HG02943 (cell line): Measurements from ENCODE around the gene PLCL2.

ENCODE experiments used
- ATAC-seq: cut with Tn5 transposase; IDR thresholded peaks from one replicate; pipeline ENCODE4 v1.9.1; 2021; ENCODE audit warnings: mild to moderate bottlenecking, low read depth, moderate library complexity; ENCODE audit not compliant: unreplicated experiment

PLCL2 gene

GRCh38 chr3:16911916-16912315, 27.2 kb downstream of the PLCL2 start:
- no peak for ATAC-seq

DNA sequence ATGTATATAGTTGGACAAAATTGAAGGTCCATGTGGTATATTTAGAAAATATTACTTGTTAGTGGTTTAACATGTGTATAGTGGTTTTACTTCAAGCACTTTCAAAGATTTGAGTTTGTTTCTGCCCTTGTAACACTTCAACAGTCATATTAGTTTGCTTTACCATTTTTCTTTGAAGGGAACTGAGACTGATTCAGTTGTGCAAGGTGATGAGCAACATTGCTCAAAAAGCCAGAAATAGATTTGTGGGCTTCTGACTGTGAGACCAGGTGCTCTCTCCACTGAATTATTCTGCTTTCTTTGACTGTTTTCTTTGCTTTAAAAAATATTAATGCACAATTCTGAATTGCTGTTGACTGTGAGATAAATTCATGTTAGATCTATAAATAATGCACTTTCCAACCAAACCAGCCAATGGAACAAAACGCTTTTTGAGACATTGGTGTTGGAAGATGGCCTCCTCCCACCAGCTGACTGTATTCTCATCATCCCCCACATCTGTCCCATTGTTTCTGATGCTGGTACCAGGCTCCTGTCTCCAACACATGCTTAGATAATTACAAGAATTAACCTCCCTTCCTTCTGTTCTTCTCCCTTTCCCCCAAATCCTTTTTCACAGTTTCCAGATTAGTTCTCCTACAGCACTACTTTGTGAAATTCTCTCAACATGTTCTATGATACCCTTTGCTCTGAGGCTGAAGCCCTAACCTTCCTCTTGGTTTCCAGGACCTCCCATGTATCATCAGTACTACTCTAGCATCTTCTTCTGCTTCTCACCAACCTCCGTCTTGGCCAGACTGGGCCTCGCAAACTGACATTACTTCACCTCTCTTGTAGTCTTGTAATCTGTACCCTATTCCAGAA, 27.9 kb downstream of the PLCL2 start:
- peak; percentile 96 for ATAC-seq

DNA sequence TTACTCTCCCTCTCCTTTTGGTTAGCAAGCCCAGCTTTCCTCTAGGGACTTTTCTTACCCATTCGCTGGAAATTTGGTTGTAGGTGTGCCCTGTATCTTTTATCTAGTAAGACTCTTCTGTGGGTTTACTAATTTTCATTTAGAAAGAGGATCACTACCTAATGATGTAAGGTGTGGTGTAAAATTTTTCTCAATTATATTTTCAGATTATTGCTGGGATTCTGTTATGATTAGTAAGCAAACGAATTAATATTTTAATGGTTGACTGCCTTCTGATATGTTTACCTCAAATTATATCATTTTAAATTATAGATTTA, 28.5 kb downstream of the PLCL2 start:
- ATAC-seq, result no peak

DNA sequence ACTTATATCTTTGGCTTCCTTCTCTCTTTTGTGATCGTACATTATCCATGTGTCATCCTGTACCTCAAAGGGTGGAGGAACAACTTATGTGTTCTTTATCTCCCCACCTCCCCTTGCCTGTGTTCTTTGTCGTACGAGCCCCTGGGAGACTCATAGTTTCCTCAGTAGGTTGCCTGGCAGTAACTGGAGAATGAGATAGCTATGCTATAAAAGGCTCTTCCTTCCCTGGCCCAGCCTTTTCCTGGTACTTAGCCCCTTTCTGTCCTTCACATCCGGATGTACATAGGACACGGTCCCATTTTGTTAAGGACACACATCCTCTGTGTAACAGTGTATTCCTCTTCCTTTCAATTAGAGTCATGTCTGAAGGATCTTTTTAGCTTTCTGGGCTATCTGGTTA, 32.1 kb downstream of the PLCL2 start:
- ATAC-seq, result no peak

GRCh38 chr3:16917256-16917935, 32.6 kb downstream of the PLCL2 start:
- no peak for ATAC-seq

- ATAC-seq, result no peak
Measured at GRCh38 chr3:16917980-16918682, 33.4 kb downstream of the PLCL2 start.

DNA sequence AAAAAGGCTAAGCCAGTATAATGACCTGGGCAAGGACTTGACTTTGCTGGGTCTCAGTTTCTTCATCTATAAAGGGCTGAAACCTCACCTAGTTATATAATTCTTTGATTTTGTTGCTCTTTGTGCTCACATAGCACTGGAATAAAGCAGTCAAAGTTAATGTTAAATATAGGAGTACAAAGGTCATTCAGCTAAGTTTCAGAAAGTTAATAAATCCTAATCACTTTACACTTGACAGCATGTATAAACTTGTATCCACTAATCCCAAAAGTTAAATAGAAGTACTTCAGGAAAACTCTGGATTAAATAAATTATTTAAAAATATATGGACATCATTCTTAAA, 33.9 kb downstream of the PLCL2 start:
- ATAC-seq, result no peak

DNA sequence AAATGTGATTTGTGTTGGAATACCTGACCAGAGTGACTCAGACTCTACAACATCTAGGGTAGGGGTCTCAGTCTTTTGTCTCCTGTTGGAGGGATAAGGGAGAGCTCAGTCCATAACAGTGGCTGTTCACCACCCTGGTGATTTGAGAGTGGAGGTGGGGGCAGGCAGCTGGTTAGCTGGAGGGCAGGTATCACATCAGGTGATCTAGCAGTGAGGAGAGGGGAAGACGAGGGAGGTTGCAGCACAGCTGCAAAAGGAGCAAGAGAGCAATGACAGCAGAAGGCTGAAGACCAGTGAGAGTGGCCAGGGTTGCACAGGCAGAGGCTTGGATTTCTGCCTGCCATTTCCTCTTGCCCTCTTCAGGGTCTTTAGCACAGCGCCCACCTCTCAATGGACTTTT, 38.4 kb downstream of the PLCL2 start:
- no peak for ATAC-seq

DNA sequence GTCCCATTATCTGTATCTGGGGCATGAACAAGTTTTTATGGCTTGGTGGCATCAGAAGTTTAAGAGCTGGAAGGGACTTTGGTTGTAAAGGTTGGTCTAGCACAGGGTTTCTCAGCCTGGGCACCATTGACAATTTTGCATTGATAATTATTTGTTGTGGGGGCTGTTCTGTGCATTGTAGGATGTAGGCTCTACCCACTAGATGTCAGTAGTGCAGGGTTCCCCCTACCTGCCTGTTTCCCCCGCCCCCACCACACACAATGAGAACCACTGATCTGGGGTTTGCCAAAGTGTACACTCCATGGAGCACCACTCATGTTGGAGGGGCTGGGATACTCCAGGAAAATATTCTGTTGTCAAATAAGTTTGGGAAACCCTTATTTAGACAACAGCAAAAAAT, 42.7 kb downstream of the PLCL2 start:
- ATAC-seq, result no peak

- ATAC-seq, result no peak
Measured at GRCh38 chr3:16928386-16929132, 43.8 kb downstream of the PLCL2 start.

GRCh38 chr3:16929311-16929710, 44.6 kb downstream of the PLCL2 start:
- ATAC-seq, result no peak

DNA sequence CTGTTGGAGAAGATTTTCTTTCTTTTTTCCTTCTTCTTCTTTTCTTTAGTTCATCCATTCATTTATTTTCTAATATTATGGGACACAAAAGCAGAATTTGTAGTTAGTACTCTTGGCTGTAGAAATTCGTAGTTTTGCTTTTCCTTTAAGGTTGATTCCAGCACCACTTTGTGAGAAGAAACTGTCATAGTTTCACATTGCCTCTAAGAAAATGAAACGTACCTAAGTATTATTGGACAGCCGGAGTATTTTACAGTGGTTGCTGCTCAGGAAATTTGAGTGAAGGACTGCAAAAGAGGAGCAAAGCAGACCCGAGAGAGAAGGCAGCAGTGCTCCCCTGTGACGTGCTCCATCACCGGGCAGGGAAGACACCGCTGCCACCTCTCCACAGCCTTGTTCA, 48.1 kb downstream of the PLCL2 start:
- ATAC-seq, result no peak

DNA sequence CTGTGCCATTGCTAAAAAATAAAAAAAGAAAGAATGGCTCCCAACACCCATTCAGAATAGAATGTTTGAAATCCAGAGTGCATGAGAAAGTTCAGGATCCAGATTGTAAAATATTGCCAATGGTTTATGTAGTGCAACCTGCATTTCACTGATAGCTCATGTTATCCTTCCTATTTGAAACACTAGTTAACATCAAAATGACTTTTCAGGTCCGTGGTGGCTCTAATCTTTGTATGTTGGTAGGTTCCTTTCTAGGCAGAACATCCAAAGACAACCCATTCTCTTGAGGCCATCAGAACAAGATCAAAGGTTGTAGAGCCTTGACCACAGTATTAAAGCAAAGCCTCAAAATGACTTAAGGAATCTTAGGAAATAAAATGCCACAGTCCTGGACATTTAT, 51.0 kb downstream of the PLCL2 start:
- no peak for ATAC-seq

DNA sequence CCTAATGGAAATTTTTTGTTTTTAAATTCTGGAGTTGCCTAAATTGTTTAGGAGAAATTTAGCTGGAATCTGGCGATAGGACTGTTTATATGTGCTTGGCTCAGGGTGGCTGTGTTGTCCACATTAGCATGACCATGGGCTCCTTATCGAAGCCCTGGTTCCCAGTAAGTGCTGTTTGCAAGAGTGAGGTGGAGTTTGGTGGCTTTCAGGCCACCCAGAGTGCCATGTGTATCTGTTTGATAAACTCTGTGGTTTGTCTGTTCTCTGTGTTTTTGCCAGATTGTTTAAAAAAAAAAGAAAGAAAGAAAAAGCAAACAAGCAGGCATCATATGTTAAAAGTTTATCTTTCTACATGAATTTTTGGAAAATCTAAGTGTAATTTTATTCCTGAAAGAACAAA, 51.5 kb downstream of the PLCL2 start:
- no peak for ATAC-seq

DNA sequence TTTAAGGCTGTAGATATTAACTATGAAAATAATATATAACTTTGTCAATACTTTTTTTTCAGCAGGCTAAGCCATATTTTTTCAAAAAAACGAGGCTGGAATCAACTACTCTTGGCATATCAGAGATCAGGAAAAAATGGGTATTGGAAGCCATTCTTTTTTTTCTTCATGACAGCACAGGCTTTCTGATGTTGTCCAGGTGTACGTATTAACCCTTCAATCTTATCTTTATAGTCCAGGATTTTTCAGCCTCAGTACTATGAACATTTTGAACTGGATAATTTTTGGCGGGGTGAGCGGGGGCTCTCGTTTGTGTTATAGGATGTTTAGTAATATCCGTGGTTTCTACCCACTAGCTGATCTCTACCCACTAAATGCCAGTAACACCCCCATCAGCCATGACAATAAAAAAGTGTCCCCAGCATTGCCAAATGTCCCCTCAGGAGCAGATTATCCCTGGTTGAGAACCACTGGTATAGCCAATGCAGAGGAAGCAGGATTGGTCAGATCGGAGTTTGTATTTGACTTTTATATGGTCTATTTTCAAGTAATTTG, 52.0 kb downstream of the PLCL2 start:
- no peak for ATAC-seq

DNA sequence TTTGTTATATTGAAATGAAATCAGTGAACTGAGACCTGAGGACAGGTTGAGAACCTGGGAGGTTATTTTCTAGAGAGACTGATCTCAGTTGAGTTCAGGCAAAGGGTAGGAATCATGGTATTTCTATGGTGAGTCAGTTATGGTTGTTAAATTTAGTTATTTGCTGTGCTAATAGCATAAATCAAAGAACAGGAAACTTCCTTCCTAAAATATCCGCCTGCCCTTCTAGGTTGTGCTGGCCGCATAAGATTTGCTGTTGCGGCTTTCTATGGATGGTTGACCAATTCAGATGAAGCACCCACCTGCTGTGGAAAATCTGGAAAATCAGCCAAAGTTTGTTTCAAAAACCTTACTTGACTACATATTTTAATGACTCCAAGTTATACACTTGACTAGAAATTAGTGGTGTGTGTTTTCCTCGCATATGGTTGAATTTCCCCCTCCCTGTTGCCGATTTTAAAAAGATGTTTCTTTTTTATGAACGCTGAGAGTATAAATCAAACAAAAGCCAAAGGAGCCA, 52.6 kb downstream of the PLCL2 start:
- ATAC-seq, result no peak

GRCh38 chr3:16940769-16941700, 56.3 kb downstream of the PLCL2 start:
- ATAC-seq, result no peak

DNA sequence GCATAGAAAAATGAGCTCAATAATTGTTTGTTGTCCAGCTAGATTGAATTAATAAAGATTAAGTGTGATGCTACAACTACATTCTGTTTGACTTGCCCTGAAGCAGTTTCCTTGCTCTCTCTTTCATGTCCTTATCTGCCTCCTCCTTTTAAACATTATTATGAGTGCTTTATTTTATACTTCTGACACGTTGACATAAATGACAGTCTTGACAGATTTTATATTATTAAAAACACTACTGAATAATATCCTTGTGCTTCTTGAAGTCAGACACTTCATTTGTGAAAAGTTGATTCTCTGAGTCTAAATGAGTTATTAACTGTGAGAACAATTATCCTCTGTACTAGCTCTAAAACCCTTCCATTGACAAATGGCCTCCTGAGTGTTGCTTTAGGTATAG, 58.2 kb downstream of the PLCL2 start:
- ATAC-seq, result no peak

DNA sequence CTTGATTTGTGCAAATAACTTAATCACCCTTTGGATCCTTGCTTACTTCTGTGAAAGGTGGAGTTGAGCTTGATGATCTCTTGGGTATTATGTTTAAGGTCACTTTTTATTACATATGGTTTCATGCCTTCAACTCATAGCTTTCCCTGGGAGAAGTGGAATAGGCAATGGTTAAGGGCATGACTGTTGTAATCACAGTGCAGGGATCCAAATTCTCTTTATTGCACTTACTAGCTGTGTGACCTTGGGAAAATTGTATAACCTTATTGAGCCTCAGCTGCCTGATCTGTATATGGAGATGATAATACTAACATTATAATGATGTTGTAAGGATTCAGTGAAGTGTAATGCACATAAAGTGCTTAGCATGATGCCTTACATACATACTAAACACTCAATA, 59.1 kb downstream of the PLCL2 start:
- ATAC-seq, result no peak
